NAMALWA (cell line): ENCODE data around the gene WRAP53.

Source experiments
- DNase-seq: peaks from one replicate; pipeline ENCODE4 v3.0.0-alpha.2; 2015; ENCODE audit warnings: low spot score

Gene WRAP53

DNA sequence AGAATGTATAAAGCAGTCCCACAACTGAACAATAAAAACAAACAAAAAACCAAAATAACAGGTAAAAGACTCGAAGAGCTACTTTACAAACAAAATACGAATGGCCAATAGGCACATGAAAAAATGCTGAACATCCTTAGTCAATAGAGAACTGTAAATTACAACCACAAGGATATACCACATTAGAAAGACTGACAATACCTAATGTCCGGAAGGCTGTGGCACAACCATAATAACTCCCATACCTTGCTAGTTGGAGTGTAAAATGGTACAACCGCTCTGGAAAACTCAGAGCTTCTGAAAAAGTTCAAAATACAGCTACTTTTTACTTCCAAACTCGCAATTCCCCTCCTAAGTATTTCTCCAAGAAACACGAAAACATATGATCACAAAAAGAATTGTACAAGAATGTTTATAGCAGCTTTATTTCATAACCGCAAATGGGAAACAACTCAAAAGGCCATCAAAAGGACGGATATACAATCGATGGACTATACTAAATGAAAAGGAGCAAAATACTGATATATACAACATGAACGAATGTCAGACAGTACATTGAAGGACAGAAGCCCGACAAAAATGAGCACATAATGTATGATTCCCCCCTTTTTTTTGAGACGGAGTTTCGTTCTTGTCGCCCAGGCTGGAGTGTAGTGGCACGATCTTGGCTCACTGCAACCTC lies 3.3 kb upstream of the WRAP53 start:
- DNase-seq = no peak

DNA sequence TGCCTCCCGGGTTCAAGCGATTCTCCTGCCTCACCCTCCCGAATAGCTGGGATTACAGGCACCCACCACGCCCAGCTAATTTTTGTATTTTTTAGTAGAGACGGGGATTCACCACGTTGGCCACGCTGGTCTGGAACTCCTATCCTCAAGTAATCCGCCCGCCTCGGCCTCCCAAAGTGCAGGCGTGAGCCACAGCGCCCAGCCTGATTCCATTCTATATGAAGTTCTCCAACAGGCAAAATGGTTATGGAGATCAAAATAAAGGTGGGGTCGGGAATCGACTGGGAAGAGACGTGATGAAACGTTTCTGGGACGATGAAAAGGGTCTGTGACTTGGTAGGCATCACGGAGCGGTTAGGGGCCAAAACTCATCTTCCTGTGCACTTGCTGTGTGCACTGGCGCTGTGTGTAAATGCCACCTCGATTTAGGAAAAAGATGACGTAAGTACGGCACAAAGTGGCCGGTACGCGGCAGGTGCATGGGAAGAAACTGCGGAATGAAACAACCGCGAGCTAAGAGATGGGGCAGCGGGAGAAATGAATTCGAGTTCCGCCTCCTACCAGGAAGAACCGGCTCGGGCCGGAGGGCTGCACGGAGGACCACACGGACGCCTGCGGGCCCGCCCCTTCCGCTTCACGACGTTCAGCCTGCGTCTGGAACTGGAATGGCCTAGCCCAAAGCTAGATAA lies 2.6 kb upstream of the WRAP53 start:
- peak; percentile 84 for DNase-seq

DNA sequence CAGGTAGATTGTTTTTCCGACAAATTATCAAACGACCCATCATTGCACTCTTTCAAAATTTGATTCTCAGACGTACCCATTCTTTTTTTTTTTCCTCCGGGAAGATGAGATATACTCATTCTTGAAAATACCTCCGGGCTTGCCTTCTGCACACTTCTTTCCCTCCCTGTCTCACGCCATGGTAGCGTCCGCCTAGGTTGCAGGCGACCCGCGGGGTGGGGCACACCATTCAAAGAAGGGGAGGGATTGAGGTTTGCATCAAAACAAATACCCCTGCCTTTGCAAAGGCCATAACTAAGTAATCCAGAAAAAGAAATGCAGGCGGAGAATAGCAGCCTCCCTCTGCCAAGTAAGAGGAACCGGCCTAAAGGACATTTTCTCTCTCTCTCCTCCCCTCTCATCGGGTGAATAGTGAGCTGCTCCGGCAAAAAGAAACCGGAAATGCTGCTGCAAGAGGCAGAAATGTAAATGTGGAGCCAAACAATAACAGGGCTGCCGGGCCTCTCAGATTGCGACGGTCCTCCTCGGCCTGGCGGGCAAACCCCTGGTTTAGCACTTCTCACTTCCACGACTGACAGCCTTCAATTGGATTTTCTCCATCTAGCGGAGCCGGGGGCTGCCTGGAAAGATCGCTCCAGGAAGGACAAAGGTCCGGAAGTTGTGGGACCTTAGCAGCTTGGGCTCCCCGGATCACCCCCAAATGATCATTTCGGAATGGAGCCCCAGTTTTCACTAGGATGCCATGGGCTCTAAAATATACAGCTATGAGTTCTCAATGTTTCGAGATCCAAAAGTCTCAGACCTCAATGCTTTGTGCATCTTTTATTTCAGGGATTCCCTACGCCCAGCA lies 1.8 kb upstream of the WRAP53 start:
- peak; percentile 86 for DNase-seq

DNA sequence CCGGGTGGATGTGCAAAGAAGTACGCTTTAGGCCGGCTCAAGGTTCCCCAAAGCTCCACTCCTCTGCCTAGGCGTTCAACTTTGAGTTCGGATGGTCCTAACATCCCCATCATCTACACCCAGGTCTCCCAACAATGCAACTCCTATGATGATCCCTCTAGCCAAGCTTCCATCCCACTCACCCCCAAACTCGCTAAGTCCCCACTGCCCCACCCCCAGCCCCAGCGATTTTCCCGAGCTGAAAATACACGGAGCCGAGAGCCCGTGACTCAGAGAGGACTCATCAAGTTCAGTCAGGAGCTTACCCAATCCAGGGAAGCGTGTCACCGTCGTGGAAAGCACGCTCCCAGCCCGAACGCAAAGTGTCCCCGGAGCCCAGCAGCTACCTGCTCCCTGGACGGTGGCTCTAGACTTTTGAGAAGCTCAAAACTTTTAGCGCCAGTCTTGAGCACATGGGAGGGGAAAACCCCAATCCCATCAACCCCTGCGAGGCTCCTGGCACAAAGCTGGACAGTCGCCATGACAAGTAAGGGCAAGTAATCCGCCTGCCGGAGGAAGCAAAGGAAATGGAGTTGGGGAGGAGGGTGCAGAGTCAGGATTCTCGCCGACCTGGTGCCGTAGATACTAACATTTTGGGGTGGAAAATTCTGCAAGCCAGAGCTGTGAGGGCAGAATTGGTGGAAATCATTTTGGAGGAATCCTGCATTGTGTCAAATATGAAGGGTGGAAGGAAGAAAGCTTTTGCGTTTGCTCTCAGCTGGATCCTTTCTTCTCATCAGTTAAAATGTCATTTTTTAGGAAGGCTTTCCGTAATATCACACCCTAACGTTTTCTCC lies 987 bp upstream of the WRAP53 start, which contains the start of gene TP53:
TSS of gene TP53 (minus strand) at position 419 of the 836 bp plus-strand sequence. CDS start 10,896 bp downstream, outside the sequence.
- peak; percentile 92 for DNase-seq

DNA sequence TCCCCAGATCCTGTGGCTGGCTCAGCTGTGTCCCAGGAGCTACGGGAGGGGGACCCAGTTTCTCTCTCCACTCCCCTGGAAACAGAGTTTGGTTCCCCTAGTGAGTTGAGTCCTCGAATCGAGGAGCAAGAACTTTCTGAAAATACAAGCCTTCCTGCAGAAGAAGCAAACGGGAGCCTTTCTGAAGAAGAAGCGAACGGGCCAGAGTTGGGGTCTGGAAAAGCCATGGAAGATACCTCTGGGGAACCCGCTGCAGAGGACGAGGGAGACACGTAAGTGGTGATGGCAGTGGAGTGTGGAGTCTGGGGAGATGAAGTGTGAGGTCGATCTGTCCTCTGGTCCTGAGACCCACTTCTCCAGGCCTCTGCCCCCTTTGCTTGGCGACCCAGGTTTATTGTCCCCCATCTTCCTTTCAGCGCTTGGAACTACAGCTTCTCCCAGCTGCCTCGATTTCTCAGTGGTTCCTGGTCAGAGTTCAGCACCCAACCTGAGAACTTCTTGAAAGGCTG lies 585 bp downstream of the WRAP53 start:
- no peak for DNase-seq

DNA sequence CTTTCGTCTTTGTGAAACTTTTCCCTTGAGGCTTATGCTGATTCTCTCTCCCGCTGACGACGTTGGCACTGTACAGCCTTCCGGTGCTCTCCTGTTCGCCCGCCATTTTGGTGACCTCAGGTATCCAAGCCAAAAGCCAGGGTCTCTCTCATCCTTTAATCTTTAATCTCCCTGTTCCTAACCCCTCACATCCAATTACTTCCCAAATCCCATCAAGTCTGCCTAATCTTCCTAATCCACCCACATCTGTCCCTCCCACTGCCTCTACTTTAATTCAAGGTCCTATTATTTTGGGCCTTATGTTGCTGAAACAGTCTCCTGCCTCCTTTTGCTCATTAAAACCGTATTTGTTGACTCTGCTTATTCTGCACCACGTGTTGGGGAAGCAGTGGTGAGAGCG lies 7.3 kb downstream of the WRAP53 start:
- DNase-seq = no peak

DNA sequence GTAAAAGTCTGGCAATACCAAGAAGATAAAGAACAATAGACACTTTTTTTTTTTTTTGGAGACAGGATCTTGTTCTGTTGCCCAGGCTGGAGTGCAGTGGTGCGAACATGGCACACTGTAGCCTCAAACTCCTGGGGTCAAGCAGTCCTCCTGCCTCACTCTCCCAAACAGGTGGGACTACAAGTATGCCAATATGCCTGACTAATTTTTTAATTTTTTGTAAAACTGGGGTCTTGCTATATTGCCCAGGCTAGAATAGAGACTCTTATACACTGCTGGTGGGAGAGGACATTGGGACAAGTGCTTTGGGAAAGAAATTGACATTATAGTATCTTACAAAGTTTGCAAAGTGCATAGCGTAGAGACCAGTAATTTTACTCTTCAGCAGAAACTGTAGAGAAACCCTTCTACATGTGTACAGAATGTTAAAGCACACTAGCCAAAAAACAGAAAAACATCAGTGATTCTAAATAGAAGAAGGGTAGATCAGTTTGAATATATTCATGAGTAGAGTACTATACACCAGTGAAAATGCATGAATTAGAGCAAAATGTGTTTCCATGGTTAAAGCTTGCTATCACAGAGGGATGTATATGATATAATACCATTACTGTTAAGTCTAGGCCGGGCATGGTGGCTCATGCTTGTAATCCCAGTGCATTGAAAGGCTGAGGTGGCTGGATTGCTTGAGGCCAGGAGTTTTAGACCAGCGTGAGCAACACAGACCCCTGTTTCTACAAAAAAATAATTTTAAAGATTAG lies 9.7 kb downstream of the WRAP53 start:
- no peak for DNase-seq

DNA sequence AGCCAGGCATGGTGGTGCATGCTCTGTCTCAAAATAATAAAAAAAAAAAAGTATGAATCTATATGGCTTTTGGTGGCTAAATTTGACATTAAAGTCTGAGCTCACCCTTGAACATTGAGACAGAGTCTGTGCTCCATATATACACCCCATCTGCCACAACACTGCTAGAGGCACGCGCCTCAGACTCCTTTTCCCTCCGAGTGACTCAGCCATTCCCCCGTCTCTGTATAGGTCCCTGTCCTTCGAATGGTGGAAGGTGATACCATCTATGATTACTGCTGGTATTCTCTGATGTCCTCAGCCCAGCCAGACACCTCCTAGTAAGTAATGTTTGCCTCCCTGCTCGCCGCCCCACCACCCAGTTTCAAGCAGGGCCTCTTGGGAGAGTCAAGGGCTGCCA lies 12.2 kb downstream of the WRAP53 start:
- no peak for DNase-seq

DNA sequence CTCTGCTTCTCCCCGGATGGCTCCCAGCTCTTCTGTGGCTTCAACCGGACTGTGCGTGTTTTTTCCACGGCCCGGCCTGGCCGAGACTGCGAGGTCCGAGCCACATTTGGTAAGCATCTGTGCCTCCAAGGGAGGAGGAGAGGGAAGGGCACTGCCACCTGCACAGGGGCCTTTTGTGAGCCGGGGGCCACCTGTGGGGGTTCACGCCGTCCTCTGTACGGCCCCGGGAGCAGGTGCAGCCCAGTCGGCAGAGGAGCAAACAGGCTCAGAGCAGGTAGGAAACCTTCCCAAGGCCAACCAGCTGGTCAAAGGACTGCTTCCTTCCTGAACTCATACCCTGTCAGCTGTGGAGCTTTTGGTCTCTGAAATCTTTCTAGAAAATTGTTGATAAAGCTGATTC lies 13.4 kb downstream of the WRAP53 start:
- DNase-seq = no peak

DNA sequence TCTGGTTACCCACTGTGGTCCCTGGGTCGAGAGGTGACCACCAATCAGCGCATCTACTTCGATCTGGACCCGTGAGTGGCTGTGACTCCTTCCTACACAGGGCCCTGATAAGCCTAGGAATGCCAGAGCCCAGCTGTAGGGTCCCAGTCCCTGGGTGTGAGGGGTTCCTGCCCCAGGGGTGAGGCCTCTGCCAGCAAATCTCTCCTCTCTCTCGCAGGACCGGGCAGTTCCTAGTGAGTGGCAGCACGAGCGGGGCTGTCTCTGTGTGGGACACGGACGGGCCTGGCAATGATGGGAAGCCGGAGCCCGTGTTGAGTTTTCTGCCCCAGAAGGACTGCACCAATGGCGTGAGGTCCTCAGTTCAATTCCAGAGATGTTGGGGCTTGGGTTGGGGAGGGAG lies 14.5 kb downstream of the WRAP53 start:
- DNase-seq = no peak

DNA sequence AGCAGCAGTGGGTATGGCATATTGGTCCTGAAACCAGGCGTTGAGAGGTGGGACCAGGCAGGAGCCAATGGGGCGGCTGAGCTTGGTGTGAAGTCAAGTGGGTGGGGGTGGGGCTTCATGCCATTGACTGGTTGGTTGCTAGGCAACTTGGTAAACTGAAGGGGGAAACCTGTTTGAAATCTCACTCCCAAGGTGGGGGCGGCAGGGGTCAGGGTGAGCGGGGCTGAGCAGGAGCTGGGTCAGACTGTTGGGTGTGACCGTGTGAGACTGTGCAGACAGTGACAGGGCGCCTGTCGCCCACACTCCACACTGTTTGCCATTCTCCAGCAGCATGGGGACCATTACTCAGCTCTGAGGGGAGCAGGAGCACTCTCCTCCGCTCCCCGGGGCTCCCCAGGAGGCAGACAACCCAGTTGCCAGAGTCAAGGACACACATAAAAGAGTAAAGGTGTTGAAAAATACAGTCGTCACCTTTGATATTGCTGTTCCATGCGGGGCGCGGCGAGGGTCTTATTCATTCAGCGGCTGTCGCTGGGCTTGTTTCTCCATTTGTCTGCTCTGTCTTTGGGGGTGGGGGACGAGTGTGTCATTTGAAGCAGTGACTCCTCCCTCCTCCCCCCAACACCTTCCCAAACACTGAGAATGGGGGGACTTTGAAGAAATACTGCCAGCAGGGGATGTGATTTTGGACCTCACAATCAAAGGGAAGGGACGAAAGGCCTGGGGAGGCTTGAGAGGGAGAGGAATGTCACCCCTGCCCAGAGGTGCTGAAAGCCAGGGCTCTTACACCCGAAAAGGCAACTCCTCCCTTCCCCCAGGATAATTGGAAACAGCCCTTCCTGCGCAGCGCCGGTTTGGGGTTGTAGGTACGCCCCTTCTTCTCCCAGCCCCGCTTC lies 15.6 kb downstream of the WRAP53 start:
- peak; percentile 35 for DNase-seq

DNA sequence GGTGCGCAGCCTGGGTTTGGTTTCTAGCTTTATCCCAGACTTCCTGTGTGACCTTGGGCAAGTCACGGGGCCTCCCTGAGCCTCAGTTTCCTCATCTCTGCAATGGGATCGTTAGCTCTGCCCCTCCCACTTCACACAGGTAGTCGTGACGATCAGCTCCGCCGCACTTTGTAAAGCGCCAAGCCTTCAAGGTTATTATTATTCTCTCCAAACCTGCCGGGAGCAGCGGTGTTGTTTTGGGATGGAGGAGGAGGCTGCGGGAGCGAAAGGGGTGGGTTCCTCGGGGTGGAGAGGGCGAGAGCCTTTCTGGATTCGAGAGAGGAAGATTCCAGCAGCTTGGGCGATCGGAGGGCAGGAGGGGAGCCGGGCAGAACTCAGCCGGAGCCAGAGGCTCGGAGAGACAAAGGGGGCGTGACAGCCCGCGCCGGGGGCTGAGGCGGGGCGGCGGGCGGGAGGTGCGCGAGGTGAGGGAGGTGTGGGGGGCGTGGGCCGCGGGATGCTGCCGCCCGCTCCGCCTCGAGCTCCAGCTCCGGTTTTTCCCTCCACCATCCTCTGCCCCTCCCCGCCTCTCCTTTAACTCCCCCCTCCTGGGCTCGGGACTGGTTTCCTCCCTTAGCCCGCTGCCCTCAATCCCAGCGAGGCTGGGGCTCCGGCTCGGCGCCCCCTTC lies 16.5 kb downstream of the WRAP53 start, which contains the start of gene EFNB3:
TSS of gene EFNB3 (plus strand) at position 602 of the 668 bp plus-strand sequence. CDS start 397 bp downstream, outside the sequence.
- no peak for DNase-seq

DNA sequence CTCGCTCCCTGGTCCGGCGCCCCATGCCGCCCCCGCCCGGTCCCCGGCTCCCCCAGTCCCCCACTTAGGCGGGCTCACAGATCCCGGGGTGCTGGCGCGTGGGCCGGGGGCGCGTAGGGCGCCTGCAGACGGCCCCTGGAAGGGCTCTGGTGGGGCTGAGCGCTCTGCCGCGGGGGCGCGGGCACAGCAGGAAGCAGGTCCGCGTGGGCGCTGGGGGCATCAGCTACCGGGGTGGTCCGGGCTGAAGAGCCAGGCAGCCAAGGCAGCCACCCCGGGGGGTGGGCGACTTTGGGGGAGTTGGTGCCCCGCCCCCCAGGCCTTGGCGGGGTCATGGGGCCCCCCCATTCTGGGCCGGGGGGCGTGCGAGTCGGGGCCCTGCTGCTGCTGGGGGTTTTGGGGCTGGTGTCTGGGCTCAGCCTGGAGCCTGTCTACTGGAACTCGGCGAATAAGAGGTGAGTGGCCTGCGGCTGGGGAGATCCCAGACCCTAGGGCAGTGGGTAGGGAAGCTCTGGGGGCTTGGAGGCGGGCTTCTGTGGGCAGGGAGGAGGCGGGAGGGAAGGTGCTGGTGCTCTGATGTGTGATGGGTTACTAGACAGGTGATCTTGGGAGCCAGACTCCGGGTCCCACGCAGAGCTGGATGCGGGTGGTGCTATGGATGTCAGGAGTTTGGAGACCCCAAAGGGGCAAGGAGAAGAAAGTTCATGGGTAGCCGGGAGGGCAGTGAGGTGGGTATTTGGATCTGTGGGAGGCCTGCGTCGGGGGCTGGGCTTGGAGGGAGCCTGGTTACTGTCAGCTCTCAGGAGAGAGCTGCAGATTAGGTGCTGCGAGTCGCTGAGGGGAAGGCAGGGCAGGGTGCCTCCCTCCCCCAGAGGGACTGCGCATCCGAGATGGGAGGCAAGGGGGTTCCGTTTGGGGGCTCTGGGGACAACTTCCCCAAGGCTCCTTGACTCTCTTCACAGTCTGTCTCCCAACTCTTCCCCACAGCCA lies 17.3 kb downstream of the WRAP53 start:
- no peak for DNase-seq

DNA sequence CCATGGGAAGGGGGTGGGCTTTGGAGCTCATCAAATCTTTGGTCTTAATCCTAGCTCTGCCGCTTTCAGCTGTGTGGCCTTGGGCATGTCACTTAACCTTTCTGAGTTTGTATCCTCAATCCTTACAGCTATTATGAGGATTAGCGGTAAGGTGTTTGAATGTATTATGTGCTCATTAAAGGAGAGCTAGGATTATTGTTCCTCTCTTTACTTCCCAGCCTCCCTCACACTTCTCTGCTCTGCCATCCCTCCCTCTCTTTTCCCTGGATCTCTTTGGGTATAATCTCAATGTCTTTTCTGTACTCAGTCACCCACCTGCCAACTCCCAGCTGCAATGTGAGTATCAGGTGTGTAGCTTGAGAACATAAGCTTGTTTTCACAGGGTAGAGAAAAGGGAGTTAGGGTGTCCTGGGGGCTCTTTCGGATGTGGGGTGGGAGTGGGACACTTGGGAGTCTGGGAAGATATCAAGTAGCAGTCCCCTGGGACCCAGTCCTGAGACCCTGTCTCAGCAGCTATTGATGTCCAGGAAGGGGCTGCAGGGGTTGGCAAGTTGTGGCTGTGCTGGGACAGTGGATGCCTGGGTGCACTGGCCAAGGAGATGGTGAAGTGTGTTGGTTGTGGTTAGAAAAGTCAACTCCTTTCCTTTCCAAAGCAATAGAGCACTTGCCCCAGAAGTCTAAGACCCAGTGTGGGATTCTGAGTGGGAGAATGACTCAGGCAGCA lies 18.5 kb downstream of the WRAP53 start:
- DNase-seq = no peak

DNA sequence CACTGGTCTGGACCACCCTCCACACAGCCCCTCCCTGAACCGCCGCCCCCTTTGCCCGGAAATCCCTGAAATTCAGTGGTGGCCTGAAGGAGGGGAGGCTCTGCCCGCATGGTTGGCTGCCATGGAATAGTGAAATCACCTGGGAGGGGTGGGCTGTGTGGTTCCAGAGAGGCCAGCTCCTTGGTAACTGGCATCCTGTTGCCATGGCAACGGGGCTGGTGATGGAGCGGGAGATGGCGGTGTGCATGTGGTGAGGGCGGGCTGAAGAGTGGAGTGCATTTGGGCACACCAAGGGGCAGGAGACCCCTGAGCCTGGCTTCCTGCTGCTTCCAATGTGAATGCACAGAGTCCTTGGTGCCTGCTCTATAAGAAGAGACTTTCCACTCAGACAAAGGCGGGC lies 19.2 kb downstream of the WRAP53 start:
- no peak for DNase-seq

DNA sequence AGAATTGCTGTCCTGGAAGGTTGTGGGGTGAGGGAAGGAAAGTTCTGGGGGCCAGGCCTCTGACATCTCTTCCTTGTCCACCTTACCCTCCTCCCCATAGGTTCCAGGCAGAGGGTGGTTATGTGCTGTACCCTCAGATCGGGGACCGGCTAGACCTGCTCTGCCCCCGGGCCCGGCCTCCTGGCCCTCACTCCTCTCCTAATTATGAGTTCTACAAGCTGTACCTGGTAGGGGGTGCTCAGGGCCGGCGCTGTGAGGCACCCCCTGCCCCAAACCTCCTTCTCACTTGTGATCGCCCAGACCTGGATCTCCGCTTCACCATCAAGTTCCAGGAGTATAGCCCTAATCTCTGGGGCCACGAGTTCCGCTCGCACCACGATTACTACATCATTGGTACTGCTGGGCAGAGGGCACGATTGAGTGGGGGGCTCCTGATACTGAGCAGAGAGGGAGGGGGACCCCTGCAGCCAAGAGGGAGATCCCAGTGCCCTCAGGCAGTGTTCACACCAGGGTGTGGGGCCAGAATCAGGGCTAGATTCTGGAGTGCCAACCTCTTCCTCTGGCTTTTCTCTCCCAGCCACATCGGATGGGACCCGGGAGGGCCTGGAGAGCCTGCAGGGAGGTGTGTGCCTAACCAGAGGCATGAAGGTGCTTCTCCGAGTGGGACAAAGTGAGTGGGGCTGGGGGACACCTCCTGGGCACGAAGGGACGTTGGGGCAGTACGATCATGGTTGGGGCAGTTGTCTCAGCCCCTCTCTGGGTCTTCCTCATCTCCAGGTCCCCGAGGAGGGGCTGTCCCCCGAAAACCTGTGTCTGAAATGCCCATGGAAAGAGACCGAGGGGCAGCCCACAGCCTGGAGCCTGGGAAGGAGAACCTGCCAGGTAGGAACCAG lies 19.8 kb downstream of the WRAP53 start:
- no peak for DNase-seq
